NB4 (cell line): ENCODE measurements around the gene LDB3.

Source experiments
- MAX ChIP-seq: IDR thresholded peaks from 2 replicates; pipeline ENCODE4 v1.6.1; 2011; ENCODE audit warnings: low read depth, low read length
- MYC ChIP-seq: IDR thresholded peaks from 2 replicates; pipeline ENCODE4 v1.6.1; 2011; ENCODE audit warnings: low read depth, low read length
- POLR2A ChIP-seq: IDR thresholded peaks from 2 replicates; pipeline ENCODE4 v1.6.1; 2011; ENCODE audit warnings: mild to moderate bottlenecking; ENCODE audit not compliant: insufficient read length; ENCODE audit errors: extremely low read depth
- TF ChIP-seq, protein P1 (sequence below): IDR thresholded peaks from one replicate; pipeline ENCODE4 v1.5.1; 2012; ENCODE audit warnings: low read depth, low read length

DNA sequence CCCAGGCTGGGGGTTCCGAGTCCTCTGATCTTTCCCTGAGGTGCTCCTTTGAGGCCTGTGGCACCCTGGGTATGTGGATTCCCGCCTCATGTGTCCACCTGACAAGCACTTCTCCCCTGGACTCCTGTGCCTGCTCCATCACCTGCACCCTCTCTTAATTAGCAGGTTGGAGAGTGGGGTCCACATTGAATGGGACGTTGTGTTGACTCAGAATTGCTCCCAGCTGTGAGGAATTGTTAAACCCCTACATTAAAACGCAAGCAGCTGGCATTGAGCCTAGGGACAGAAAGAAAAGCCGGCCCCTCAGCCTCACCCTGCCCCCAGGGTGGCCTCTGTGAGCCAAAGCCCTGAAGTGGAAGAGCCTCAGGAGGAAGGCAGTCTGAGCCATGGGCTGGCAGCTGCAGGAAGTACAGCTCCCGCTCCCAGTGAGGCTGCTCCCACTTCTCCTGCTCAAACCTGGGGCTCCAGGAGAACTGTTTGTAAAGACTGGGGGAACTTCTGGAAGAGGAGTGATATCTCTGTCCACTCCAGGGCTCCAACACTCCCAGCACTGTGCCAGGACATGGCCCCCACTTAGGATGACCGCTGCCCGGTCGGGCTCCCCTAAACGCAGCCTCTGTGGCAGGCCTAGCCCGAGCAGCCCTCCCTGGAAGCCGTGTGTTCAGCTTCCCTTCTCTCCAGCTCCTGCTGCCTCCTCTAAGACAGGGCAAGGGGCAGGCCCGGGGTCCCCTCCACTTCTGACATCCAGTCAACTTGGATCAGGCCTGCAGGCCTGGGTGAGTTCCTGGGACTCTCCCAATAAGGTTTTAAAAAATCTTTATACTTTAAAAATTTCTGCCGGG lies 15.7 kb upstream of the LDB3 start:
- TF ChIP-seq, protein P1, sequence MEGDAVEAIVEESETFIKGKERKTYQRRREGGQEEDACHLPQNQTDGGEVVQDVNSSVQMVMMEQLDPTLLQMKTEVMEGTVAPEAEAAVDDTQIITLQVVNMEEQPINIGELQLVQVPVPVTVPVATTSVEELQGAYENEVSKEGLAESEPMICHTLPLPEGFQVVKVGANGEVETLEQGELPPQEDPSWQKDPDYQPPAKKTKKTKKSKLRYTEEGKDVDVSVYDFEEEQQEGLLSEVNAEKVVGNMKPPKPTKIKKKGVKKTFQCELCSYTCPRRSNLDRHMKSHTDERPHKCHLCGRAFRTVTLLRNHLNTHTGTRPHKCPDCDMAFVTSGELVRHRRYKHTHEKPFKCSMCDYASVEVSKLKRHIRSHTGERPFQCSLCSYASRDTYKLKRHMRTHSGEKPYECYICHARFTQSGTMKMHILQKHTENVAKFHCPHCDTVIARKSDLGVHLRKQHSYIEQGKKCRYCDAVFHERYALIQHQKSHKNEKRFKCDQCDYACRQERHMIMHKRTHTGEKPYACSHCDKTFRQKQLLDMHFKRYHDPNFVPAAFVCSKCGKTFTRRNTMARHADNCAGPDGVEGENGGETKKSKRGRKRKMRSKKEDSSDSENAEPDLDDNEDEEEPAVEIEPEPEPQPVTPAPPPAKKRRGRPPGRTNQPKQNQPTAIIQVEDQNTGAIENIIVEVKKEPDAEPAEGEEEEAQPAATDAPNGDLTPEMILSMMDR, result no peak
- no peak for TF ChIP-seq MAX
- TF ChIP-seq POLR2A, result no peak
- TF ChIP-seq MYC, result no peak
